Stomach (tissue), 9 donors: ENCODE results near the gene FXYD4. TPM values are rescaled to one million over a fixed set of nuclear protein-coding genes. Genes with fewer than 3 reads are reported as not detected.

Experiments
- DNase-seq, 2 donors: peaks; one replicate each; pipeline versions ENCODE4 v3.0.0 to v3.0.0-alpha.2; 2013 to 2019
- H3K27ac ChIP-seq, 5 donors: fragments of 200-600 bp in 4 of 5; sonication (generic) in 4 of 5; one replicate each; pipeline ENCODE4 v1.5.1; 2013 to 2019; ENCODE audit warnings: mild to moderate bottlenecking in 1 of 5, moderate library complexity in 1 of 5
- H3K27me3 ChIP-seq, 3 donors: fragments of 200-600 bp; sonication (generic); one replicate each; pipeline ENCODE4 v1.5.1; 2017 to 2019; ENCODE audit warnings: mixed run types in 1 of 3
- H3K36me3 ChIP-seq, 4 donors: fragments of 200-600 bp; sonication (generic); 1 replicate in 3 of 4; 2 replicates in 1 of 4; pipeline ENCODE4 v1.5.1; 2016 to 2019
- H3K4me1 ChIP-seq, 4 donors: fragments of 200-600 bp; sonication (generic); one replicate each; pipeline ENCODE4 v1.5.1; 2016 to 2019
- H3K4me3 ChIP-seq, 4 donors: fragments of 200-600 bp; sonication (generic) in 3 of 4; one replicate each; pipeline ENCODE4 v1.5.1; 2016 to 2019; ENCODE audit warnings: mild to moderate bottlenecking in 1 of 4
- H3K9me3 ChIP-seq, 4 donors: fragments of 200-600 bp; sonication (generic); one replicate each; pipeline ENCODE4 v1.5.1; 2016 to 2019
- CTCF ChIP-seq, 7 experiments: fragments of 450-650 bp in 4 of 7; fragments of 200-600 bp in 3 of 7; sonication (generic) in 3 of 7; IDR thresholded peaks; one replicate each; pipeline ENCODE4 v1.5.1; 2016 to 2019; ENCODE audit warnings: antibody characterized with exemption in 7 of 7, control low read depth in 2 of 7, mild to moderate bottlenecking in 1 of 7
- EP300 ChIP-seq: sonication (generic); formaldehyde crosslinking; IDR thresholded peaks from one replicate; pipeline ENCODE4 v1.6.1; 2017; ENCODE audit warnings: antibody characterized with exemption
- POLR2A ChIP-seq, 4 donors: fragments of 450-650 bp; IDR thresholded peaks; one replicate each; pipeline ENCODE4 v1.6.1; 2016; ENCODE audit warnings: antibody characterized with exemption in 4 of 4, control low read depth in 2 of 4, mild to moderate bottlenecking in 1 of 4, moderate library complexity in 1 of 4
- POLR2AphosphoS5 ChIP-seq, 3 donors: sonication (generic); formaldehyde crosslinking; IDR thresholded peaks; one replicate each; pipeline ENCODE4 v1.6.1; 2016; ENCODE audit warnings: antibody characterized with exemption in 3 of 3
- WGBS, 5 donors: extraction: QIAGEN DNeasy Blood & Tissue Kit in 3 of 5; methylation state at CpG; one replicate each; pipeline versions ENCODE4 v1.1.5 to v1.1.7; 2013 to 2018; 5-methylcytosine and 5-hydroxymethylcytosine counted together
- intact Hi-C: fragments of 100-400 bp; cut with DNase I; formaldehyde crosslinking; loops from one replicate; pipeline ENCODE4 v1.15.1; 2023; ENCODE audit warnings: low total_unique reads
- polyA plus RNA-seq, 3 donors: library from polyadenylated mRNA; stranded (reverse); fragments of 200-250 nt; gene quantifications; one replicate each; pipeline ENCODE4 v1.2.3, GENCODE V29; 2013
- total RNA-seq, 5 donors: library from RNA; depleted of rRNA; stranded (reverse); fragments of >200 nt; gene quantifications; one replicate each; pipeline versions ENCODE4 v1.1.0 to v1.2.3, GENCODE V29; 2014 to 2016
- donor health status: healthy with polysubstance abuse.
- donor health status: Bipolar disorder and iron deficiency.
- donor health status: healthy.

Gene FXYD4
- total and polyA plus RNA-seq, 8 donors: 2.8 to 7.3 (median 6.0) TPM; not detected in 5

DNA sequence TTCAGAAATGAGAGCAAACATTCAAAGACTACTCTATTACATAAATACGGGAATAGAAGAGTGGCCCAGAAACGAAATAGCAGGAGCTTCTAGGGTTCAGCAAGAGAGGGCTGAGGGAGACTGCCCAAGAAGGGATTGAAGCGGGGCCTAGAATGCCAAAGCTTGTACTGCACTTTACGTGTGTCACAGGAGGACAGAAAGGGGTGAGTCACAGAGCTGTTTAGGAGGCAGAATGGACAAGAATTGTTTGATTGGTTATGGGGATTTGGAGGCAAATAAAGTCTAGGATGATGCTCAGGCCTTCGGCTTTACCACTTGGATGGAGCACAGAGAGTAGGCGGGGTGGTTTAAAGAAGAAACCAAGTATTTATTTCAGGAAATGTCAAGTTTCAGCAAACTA is 11.3 kb upstream of the FXYD4 start:
- no peaks in the 10 kb centered on the region for H3K9me3 ChIP-seq
- no peak overlapping the region for H3K27ac ChIP-seq
- no peaks in the 10 kb centered on the region for H3K36me3 ChIP-seq
- intact Hi-C loops: no loop called here
- no peak overlapping the region for H3K4me3 ChIP-seq
- no peak for TF ChIP-seq POLR2A (IDR thresholded peaks at IDR 0.05)
- TF ChIP-seq POLR2AphosphoS5 (IDR thresholded peaks at IDR 0.05): no peak
- TF ChIP-seq EP300: no peak
- no peak for TF ChIP-seq CTCF (IDR thresholded peaks at IDR 0.05)
- no peaks in the 10 kb centered on the region for H3K27me3 ChIP-seq
- peaks cover 4 to 15% (median 15%) of the 10 kb centered on the region in 4 donors for H3K4me1 ChIP-seq
- 68 to 81% (median 78%) methylated on average over 6 of the region's 6 CpGs for WGBS, 5 donors
- DNase-seq: no peak

GRCh38 chr10:43361547-43362190 is 9.8 kb upstream of the FXYD4 start:
- Histone ChIP-seq H3K4me1 (peaks cover 4 to 15% (median 15%) of the 10 kb centered on the region in 4 donors), H3K9me3 (no peaks in the 10 kb centered on the region), H3K27ac (peak overlapping the region; percentile 69 to 89 (median 83)), H3K4me3 (peak overlapping the region; percentile 49 to 64 (median 52)), H3K27me3 (no peaks in the 10 kb centered on the region), H3K36me3 (no peaks in the 10 kb centered on the region)
- intact Hi-C loops: no loop called here
- DNase-seq: no peak
- 8 to 16% (median 14%) methylated on average over 21 of the region's 21 CpGs for WGBS, 5 donors
- TF ChIP-seq POLR2A (IDR thresholded peaks at IDR 0.05) (peak in 1 of 4 donors; percentile 30), CTCF (IDR thresholded peaks at IDR 0.05) (peak in 1 of 7 experiments; percentile 7), EP300 (no peak)

GRCh38 chr10:43362191-43362839 is 9.1 kb upstream of the FXYD4 start:
- H3K36me3 ChIP-seq: no peaks in the 10 kb centered on the region
- TF ChIP-seq POLR2AphosphoS5 (IDR thresholded peaks at IDR 0.05): peak; percentile 50 to 91 (median 71)
- no peak for TF ChIP-seq EP300
- TF ChIP-seq CTCF (IDR thresholded peaks at IDR 0.05): peak in 5 of 7 experiments; percentile 8 to 51 (median 28)
- no peak for TF ChIP-seq POLR2A (IDR thresholded peaks at IDR 0.05)
- WGBS, 5 donors: 3 to 8% (median 4%) methylated on average over 14 to 48 of the region's 48 CpGs
- intact Hi-C loops: no loop called here
- peak overlapping the region; percentile 69 to 89 (median 83) for H3K27ac ChIP-seq
- DNase-seq: peak; percentile 99
- no peaks in the 10 kb centered on the region for H3K9me3 ChIP-seq
- H3K27me3 ChIP-seq: no peaks in the 10 kb centered on the region
- H3K4me3 ChIP-seq: peak overlapping the region; percentile 49 to 64 (median 52)
- H3K4me1 ChIP-seq: peaks cover 4 to 15% (median 15%) of the 10 kb centered on the region in 4 donors

DNA sequence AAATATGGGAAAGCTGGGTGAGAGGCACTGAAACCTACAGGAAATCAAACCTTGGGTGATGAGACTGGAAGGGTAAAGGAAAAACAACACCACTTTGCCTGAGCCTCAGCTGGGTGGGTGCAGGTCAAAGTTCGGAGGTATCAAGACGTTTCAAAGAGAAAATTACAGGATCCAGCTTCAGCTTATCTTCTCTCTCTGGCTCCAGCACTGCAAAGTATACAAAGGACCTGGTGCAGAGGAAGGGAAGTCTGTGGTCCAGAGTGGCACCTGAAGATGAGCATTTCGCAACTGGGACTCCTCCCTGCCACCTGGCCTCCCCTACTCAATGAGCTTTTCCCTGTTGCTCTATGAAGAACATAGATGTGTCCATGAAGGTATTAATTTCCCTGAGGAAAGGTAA is 6.4 kb upstream of the FXYD4 start:
- no peak for TF ChIP-seq POLR2AphosphoS5 (IDR thresholded peaks at IDR 0.05)
- TF ChIP-seq CTCF (IDR thresholded peaks at IDR 0.05): no peak
- no peak for TF ChIP-seq POLR2A (IDR thresholded peaks at IDR 0.05)
- no peak for TF ChIP-seq EP300
- Histone ChIP-seq H3K4me1 (peaks cover 4 to 15% (median 15%) of the 10 kb centered on the region in 4 donors), H3K27ac (no peak overlapping the region), H3K4me3 (no peak overlapping the region), H3K27me3 (no peaks in the 10 kb centered on the region), H3K36me3 (no peaks in the 10 kb centered on the region), H3K9me3 (no peaks in the 10 kb centered on the region)
- intact Hi-C loops: no loop called here
- WGBS, 5 donors: 53 to 72% (median 64%) methylated on average over 3 of the region's 3 CpGs
- DNase-seq: no peak
